ENCODE data around the gene ANO10.
"Not testable (repeated sequence)": the region's sequence is repeated elsewhere in the genome, so short reads cannot be mapped to it uniquely, and the experiment has no call there.

ANO10 gene

GRCh38 chr3:43580181-43580580, 41.6 kb downstream of the ANO10 start:
- DNase-seq (ENCODE audit: low read depth), result no peak

- no peak for DNase-seq (ENCODE audit: low read depth)
Measured at GRCh38 chr3:43573576-43573975, 48.2 kb downstream of the ANO10 start.

GRCh38 chr3:43565661-43566341, 56.0 kb downstream of the ANO10 start:
- DNase-seq (ENCODE audit: low read depth), result not testable (repeated sequence)

GRCh38 chr3:43559961-43560360, 61.9 kb downstream of the ANO10 start:
- no peak for DNase-seq (ENCODE audit: low read depth)

GRCh38 chr3:43558171-43558570, 63.6 kb downstream of the ANO10 start:
- DNase-seq (ENCODE audit: low read depth), result no peak

- DNase-seq (ENCODE audit: low read depth), result no peak
Measured at GRCh38 chr3:43549626-43550290, 72.1 kb downstream of the ANO10 start.

- DNase-seq (ENCODE audit: low read depth), result peak; percentile 46
Measured at GRCh38 chr3:43544277-43544676, 77.5 kb downstream of the ANO10 start.

- DNase-seq (ENCODE audit: low read depth), result no peak
Measured at GRCh38 chr3:43542328-43543043, 79.3 kb downstream of the ANO10 start.

GRCh38 chr3:43540624-43541023, 81.2 kb downstream of the ANO10 start:
- DNase-seq (ENCODE audit: low read depth), result no peak

GRCh38 chr3:43539321-43539720, 82.5 kb downstream of the ANO10 start:
- no peak for DNase-seq (ENCODE audit: low read depth)

GRCh38 chr3:43537225-43537624, 84.6 kb downstream of the ANO10 start:
- no peak for DNase-seq (ENCODE audit: low read depth)

GRCh38 chr3:43534675-43535074, 87.1 kb downstream of the ANO10 start:
- DNase-seq (ENCODE audit: low read depth), result no peak

GRCh38 chr3:43533009-43533408, 88.8 kb downstream of the ANO10 start:
- DNase-seq (ENCODE audit: low read depth), result no peak

GRCh38 chr3:43531835-43532234, 90.0 kb downstream of the ANO10 start:
- peak; percentile 65 for DNase-seq (ENCODE audit: low read depth)

GRCh38 chr3:43528498-43529099, 93.2 kb downstream of the ANO10 start:
- DNase-seq (ENCODE audit: low read depth), result no peak

GRCh38 chr3:43526956-43527355, 94.9 kb downstream of the ANO10 start:
- no peak for DNase-seq (ENCODE audit: low read depth)

GRCh38 chr3:43525941-43526607, 95.7 kb downstream of the ANO10 start:
- no peak for DNase-seq (ENCODE audit: low read depth)

- DNase-seq (ENCODE audit: low read depth), result no peak
Measured at GRCh38 chr3:43525386-43525785, 96.4 kb downstream of the ANO10 start.

GRCh38 chr3:43523454-43524053, 98.3 kb downstream of the ANO10 start:
- no peak for DNase-seq (ENCODE audit: low read depth)

GRCh38 chr3:43522727-43523362, 99.0 kb downstream of the ANO10 start:
- DNase-seq (ENCODE audit: low read depth), result no peak

GRCh38 chr3:43521941-43522340, 99.9 kb downstream of the ANO10 start:
- no peak for DNase-seq (ENCODE audit: low read depth)

Measured in stromal cell of bone marrow (primary cell).